GM12875 (cell line): ENCODE data around the gene NPR2.

ENCODE experiments used
- H3K4me3 ChIP-seq: one replicate; pipeline ENCODE4 v1.5.1; 2011; ENCODE audit warnings: low read depth, low read length, control low read depth
- CTCF ChIP-seq: IDR thresholded peaks from 2 replicates; pipeline ENCODE4 v1.5.1; 2011; ENCODE audit warnings: low read depth, mild to moderate bottlenecking, control low read depth, inconsistent platforms, low read length, moderate library complexity, borderline replicate concordance; ENCODE audit not compliant: insufficient read depth

The NPR2 gene

GRCh38 chr9:35755071-35755470 lies 36.3 kb upstream of the NPR2 start:
- TF ChIP-seq CTCF: no peak
- H3K4me3 ChIP-seq: no peak overlapping the region

- H3K4me3 ChIP-seq: peak overlapping the region; percentile 55
- peak; percentile 93 for TF ChIP-seq CTCF
Measured at GRCh38 chr9:35756275-35757225, 34.8 kb upstream of the NPR2 start.

- peak overlapping the region; percentile 55 for H3K4me3 ChIP-seq
- no peak for TF ChIP-seq CTCF
Measured at GRCh38 chr9:35757226-35757891, 34.0 kb upstream of the NPR2 start.

- H3K4me3 ChIP-seq: peak overlapping the region; percentile 55
- no peak for TF ChIP-seq CTCF
Measured at GRCh38 chr9:35757892-35758275, 33.5 kb upstream of the NPR2 start.

GRCh38 chr9:35758475-35759050 lies 32.8 kb upstream of the NPR2 start:
- no peak overlapping the region for H3K4me3 ChIP-seq
- TF ChIP-seq CTCF: no peak

- TF ChIP-seq CTCF: no peak
- H3K4me3 ChIP-seq: no peak overlapping the region
Measured at GRCh38 chr9:35759795-35760194, 31.6 kb upstream of the NPR2 start.

- no peak for TF ChIP-seq CTCF
Measured at GRCh38 chr9:35760651-35761050, 30.7 kb upstream of the NPR2 start.

More at GRCh38 chr9:35760651-35761050, 30.7 kb upstream of the NPR2 start:
- H3K4me3 ChIP-seq: no peak overlapping the region
